BJ (cell line): ENCODE measurements around the gene FLRT2. TPM values are rescaled to one million over a fixed set of nuclear protein-coding genes. Genes with fewer than 3 reads are reported as not detected.

Experiments used
- CTCF ChIA-PET: fragments of 350-600 bp; formaldehyde crosslinking; extraction: SDS; loops from one replicate; lab custom pipeline; 2021; ENCODE audit warnings: antibody characterized with exemption, inconsistent platforms; lab: Yijun Ruan, JAX
- POLR2A ChIA-PET: fragments of 300-600 bp; sonication (Branson Sonifier 250); formaldehyde crosslinking; extraction: SDS; loops from one replicate; lab custom pipeline; 2021; ENCODE audit warnings: antibody characterized with exemption; lab: Charles Lee
- DNase-seq: peaks from one replicate; pipeline ENCODE4 v3.0.0-alpha.2; 2011; ENCODE audit warnings: low read depth
- H3K27me3 ChIP-seq: 2 replicates; pipeline ENCODE4 v1.6.0; 2011; ENCODE audit warnings: low read length; ENCODE audit not compliant: control insufficient read depth, insufficient read depth
- H3K36me3 ChIP-seq: 2 replicates; pipeline ENCODE4 v1.5.1; 2011; ENCODE audit warnings: low read length; ENCODE audit not compliant: control insufficient read depth, insufficient read depth
- H3K4me3 ChIP-seq: 2 replicates; pipeline ENCODE4 v1.5.1; 2011; ENCODE audit warnings: low read depth, mild to moderate bottlenecking, control low read depth, low read length
- CTCF ChIP-seq: IDR thresholded peaks from 2 replicates; pipeline ENCODE4 v1.5.1; 2011; ENCODE audit warnings: low read depth, mild to moderate bottlenecking, control low read depth, inconsistent platforms, low read length, moderate library complexity; ENCODE audit not compliant: insufficient read depth
- polyA plus RNA-seq: library from polyadenylated mRNA; depleted of rRNA; stranded (reverse); fragments of >200 nt; gene quantifications from 2 replicates; pipeline ENCODE4 v1.2.3, GENCODE V29; 2011

FLRT2 gene
- polyA plus RNA-seq, 1 experiment = 16.7 TPM

- TF ChIP-seq CTCF = no peak
- DNase-seq = no peak
- ChIA-PET CTCF (no interaction called here), POLR2A (no interaction called here)
- Histone ChIP-seq H3K27me3 (no peaks in the 10 kb centered on the region), H3K4me3 (no peak overlapping the region), H3K36me3 (no peaks in the 10 kb centered on the region; the same call in 1 of the 2 replicates)
These were observed 86.5 kb downstream of the FLRT2 start for GRCh38 chr14:85616386-85616885.

- ChIA-PET CTCF (no interaction called here), POLR2A (no interaction called here)
- no peak for TF ChIP-seq CTCF
- H3K36me3 ChIP-seq = no peaks in the 10 kb centered on the region; the same call in 1 of the 2 replicates
- H3K4me3 ChIP-seq = no peak overlapping the region
- no peak for DNase-seq
- no peaks in the 10 kb centered on the region for H3K27me3 ChIP-seq
These were observed 86.9 kb downstream of the FLRT2 start for GRCh38 chr14:85616886-85617285.

- peaks cover 2% of the 10 kb centered on the region for H3K36me3 ChIP-seq
- H3K4me3 ChIP-seq = no peak overlapping the region
- ChIA-PET CTCF (no interaction called here), POLR2A (no interaction called here)
- H3K27me3 ChIP-seq = no peaks in the 10 kb centered on the region
- DNase-seq = no peak
- TF ChIP-seq CTCF = no peak
These were observed 87.8 kb downstream of the FLRT2 start for GRCh38 chr14:85617791-85618190.

- no peak for TF ChIP-seq CTCF
- Histone ChIP-seq H3K4me3 (no peak overlapping the region), H3K36me3 (peaks cover 4% of the 10 kb centered on the region), H3K27me3 (no peaks in the 10 kb centered on the region)
- DNase-seq = no peak
- POLR2A ChIA-PET = no interaction called here
- CTCF ChIA-PET = no interaction called here
These were observed 88.4 kb downstream of the FLRT2 start for GRCh38 chr14:85618390-85618789.

- TF ChIP-seq CTCF = no peak
- no peak overlapping the region for H3K4me3 ChIP-seq
- H3K36me3 ChIP-seq = peaks cover 5% of the 10 kb centered on the region
- CTCF ChIA-PET = no interaction called here
- no peak for DNase-seq
- H3K27me3 ChIP-seq = no peaks in the 10 kb centered on the region
- POLR2A ChIA-PET = no interaction called here
These were observed 89.0 kb downstream of the FLRT2 start for GRCh38 chr14:85618978-85619377.
